K562 (cell line): ENCODE data around the gene RFC5.

ENCODE experiments used
- CREB1 ChIP-seq, 2 experiments: sonication (generic) in 1 of 2; formaldehyde crosslinking in 1 of 2; IDR thresholded peaks; 2 replicates each; pipeline versions ENCODE4 v1.6.1 to v1.8.0; 2012 to 2022; ENCODE audit warnings: inconsistent platforms in 1 of 2, mild to moderate bottlenecking in 1 of 2, missing genetic modification reagents in 1 of 2, moderate library complexity in 1 of 2
- FOS ChIP-seq: IDR thresholded peaks from 3 replicates; pipeline ENCODE4 v1.6.1; 2011; ENCODE audit not compliant: insufficient read length; ENCODE audit errors: extremely low read depth
- KDM1A ChIP-seq, 2 experiments: fragments of 450-650 bp; IDR thresholded peaks; 2 replicates each; pipeline ENCODE4 v1.6.1; 2016; ENCODE audit warnings: mild to moderate bottlenecking in 2 of 2
- KHSRP ChIP-seq: fragments of 450-650 bp; IDR thresholded peaks from 2 replicates; pipeline ENCODE4 v1.6.1; 2017
- POLR2AphosphoS5 ChIP-seq: IDR thresholded peaks from 2 replicates; pipeline ENCODE4 v1.6.1; 2011; ENCODE audit warnings: mild to moderate bottlenecking, low read depth, low read length, moderate library complexity; ENCODE audit not compliant: control insufficient read depth, insufficient read depth
- SIN3A ChIP-seq, 2 experiments: fragments of 150-350 bp in 1 of 2; IDR thresholded peaks; 2 replicates each; pipeline ENCODE4 v1.6.1; 2011 to 2016; ENCODE audit warnings: borderline replicate concordance in 2 of 2, low read depth in 2 of 2, low read length in 2 of 2, mild to moderate bottlenecking in 2 of 2, moderate library complexity in 2 of 2; ENCODE audit not compliant: control insufficient read depth in 1 of 2
- SP2 ChIP-seq: IDR thresholded peaks from 2 replicates; pipeline ENCODE4 v1.6.1; 2011; ENCODE audit warnings: mild to moderate bottlenecking, low read depth, low read length, moderate library complexity; ENCODE audit not compliant: poor library complexity, severe bottlenecking; ENCODE audit errors: extremely low read depth
- TF ChIP-seq, protein P1 (sequence below), 3 experiments: IDR thresholded peaks in 2 of 3; conservative IDR thresholded peaks in 1 of 3; 2 replicates each; pipeline ENCODE4 v1.5.1; 2011 to 2012; ENCODE audit warnings: low read length in 3 of 3, mild to moderate bottlenecking in 3 of 3, control low read depth in 2 of 3, improper control_type of control experiment in 1 of 3, inconsistent platforms in 1 of 3, low read depth in 1 of 3, mixed read lengths in 1 of 3, moderate library complexity in 1 of 3; ENCODE audit not compliant: insufficient read depth in 2 of 3
- TF ChIP-seq, protein P2 (sequence below): fragments of 250-450 bp; sonication (Bioruptor Pico); IDR thresholded peaks from 2 replicates; pipeline ENCODE4 v1.8.0; 2021; ENCODE audit warnings: mild to moderate bottlenecking, moderate library complexity

DNA sequence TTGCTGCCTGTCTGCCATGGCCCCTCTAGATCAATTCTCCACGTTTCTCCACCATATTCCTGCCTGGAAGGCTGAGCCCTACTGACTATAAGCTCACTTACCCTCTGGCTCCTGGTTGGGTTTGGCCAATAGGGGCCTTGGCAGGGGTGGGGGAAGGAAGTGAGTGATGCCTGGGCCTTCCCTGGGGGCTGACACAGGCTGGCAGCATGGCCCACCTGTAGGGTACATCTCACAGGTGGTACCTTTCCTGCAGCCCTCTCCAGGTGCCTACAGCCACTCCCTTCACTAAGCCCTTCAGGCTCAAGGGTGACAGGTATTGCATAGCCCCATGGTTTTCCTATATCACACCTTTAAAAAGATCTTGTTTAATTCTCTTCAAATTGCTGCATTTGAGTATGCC lies 3.5 kb downstream of the RFC5 start:
- TF ChIP-seq KHSRP, result no peak
- no peak for TF ChIP-seq SIN3A (IDR thresholded peaks at IDR 0.05; ENCODE audit: borderline replicate concordance in 2 of 2, control insufficient read depth in 1 of 2, low read depth in 2 of 2, low read length in 2 of 2)
- TF ChIP-seq FOS, result no peak
- no peak for TF ChIP-seq SP2
- TF ChIP-seq, protein P1, sequence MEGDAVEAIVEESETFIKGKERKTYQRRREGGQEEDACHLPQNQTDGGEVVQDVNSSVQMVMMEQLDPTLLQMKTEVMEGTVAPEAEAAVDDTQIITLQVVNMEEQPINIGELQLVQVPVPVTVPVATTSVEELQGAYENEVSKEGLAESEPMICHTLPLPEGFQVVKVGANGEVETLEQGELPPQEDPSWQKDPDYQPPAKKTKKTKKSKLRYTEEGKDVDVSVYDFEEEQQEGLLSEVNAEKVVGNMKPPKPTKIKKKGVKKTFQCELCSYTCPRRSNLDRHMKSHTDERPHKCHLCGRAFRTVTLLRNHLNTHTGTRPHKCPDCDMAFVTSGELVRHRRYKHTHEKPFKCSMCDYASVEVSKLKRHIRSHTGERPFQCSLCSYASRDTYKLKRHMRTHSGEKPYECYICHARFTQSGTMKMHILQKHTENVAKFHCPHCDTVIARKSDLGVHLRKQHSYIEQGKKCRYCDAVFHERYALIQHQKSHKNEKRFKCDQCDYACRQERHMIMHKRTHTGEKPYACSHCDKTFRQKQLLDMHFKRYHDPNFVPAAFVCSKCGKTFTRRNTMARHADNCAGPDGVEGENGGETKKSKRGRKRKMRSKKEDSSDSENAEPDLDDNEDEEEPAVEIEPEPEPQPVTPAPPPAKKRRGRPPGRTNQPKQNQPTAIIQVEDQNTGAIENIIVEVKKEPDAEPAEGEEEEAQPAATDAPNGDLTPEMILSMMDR (IDR thresholded peaks at IDR 0.05 in 2 of 3, conservative IDR thresholded peaks at IDR 0.05 in 1 of 3; ENCODE audit: insufficient read depth in 2 of 3, low read depth in 1 of 3, low read length in 3 of 3), result no peak
- TF ChIP-seq, protein P2, sequence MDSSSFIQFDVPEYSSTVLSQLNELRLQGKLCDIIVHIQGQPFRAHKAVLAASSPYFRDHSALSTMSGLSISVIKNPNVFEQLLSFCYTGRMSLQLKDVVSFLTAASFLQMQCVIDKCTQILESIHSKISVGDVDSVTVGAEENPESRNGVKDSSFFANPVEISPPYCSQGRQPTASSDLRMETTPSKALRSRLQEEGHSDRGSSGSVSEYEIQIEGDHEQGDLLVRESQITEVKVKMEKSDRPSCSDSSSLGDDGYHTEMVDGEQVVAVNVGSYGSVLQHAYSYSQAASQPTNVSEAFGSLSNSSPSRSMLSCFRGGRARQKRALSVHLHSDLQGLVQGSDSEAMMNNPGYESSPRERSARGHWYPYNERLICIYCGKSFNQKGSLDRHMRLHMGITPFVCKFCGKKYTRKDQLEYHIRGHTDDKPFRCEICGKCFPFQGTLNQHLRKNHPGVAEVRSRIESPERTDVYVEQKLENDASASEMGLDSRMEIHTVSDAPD (CRISPR knock-in tag), result no peak
- TF ChIP-seq CREB1 (IDR thresholded peaks at IDR 0.05), result no peak
- no peak for TF ChIP-seq CREB1 (CRISPR knock-in tag; IDR thresholded peaks at IDR 0.05)
- TF ChIP-seq KDM1A (IDR thresholded peaks at IDR 0.05), result no peak
- TF ChIP-seq POLR2AphosphoS5, result no peak
